ENCODE measurements around the gene SERPINB2.
A peak's percentile ranks its signal among the peaks of the same experiment; 100 is the strongest.
"Not testable (repeated sequence)": the region's sequence is repeated elsewhere in the genome, so short reads cannot be mapped to it uniquely, and the experiment has no call there.

SERPINB2 gene

GRCh38 chr18:63936932-63937393 lies 49.5 kb downstream of the SERPINB2 start:
- Histone ChIP-seq H3K4ac (ENCODE audit: low read length) (no peak overlapping the region), H3K14ac (ENCODE audit: low read length) (peak overlapping the region; percentile 12), H3K9ac (ENCODE audit: low read depth, low read length, poor library complexity) (no peak overlapping the region), H2AFZ (ENCODE audit: low read length) (peak overlapping the region; percentile 96), H2BK15ac (ENCODE audit: low read length) (peak overlapping the region; percentile 6), H3K4me3 (ENCODE audit: low read length in 2 of 2) (peak overlapping the region in 1 of 2 donors; percentile 77), H3K4me2 (ENCODE audit: insufficient read depth, low read length, poor library complexity, severe bottlenecking) (peak overlapping the region; percentile 94), H3K9me3 (replicated peaks in 1 of 2; ENCODE audit: control insufficient read depth in 2 of 2, insufficient read depth in 1 of 2, low read depth in 1 of 2, low read length in 2 of 2) (no peaks in the 10 kb centered on the region), H3K79me1 (ENCODE audit: low read depth, low read length) (no peaks in the 10 kb centered on the region), H4K8ac (ENCODE audit: low read depth, low read length) (no peak overlapping the region), H3K4me1 (ENCODE audit: control insufficient read depth in 2 of 2, insufficient read depth in 1 of 2, low read depth in 1 of 2, low read length in 2 of 2) (peaks cover 0 to 4% of the 10 kb centered on the region in 2 donors), H2BK5ac (ENCODE audit: low read length) (no peak overlapping the region), H3K27me3 (ENCODE audit: control insufficient read depth in 3 of 3, insufficient read depth in 3 of 3, low read depth in 1 of 3, low read length in 3 of 3) (peaks cover 0 to 17% (median 13%) of the 10 kb centered on the region in 3 experiments), H4K91ac (ENCODE audit: low read depth, low read length, poor library complexity) (no peak overlapping the region), H3K23ac (ENCODE audit: low read depth, low read length, poor library complexity) (peak overlapping the region; percentile 78), H3K18ac (ENCODE audit: low read length) (peak overlapping the region; percentile 89), H3K27ac (replicated peaks; ENCODE audit: low read length) (no peak overlapping the region), H2BK12ac (ENCODE audit: low read length) (no peak overlapping the region), H3K36me3 (replicated peaks in 1 of 2; ENCODE audit: control insufficient read depth in 2 of 2, insufficient read depth in 2 of 2, low read length in 2 of 2) (no peaks in the 10 kb centered on the region), H2AK5ac (ENCODE audit: low read depth, low read length) (no peak overlapping the region), H2BK120ac (ENCODE audit: low read depth, low read length) (no peak overlapping the region)
- WGBS, 2 donors (ENCODE audit: extremely low coverage in 2 of 2, insufficient read length in 2 of 2, insufficient replicate concordance in 1 of 2) = no CpG with 5 or more reads among the region's 19 CpGs
- no peak for DNase-seq (ENCODE audit: low spot score)

- Histone ChIP-seq H2AFZ (ENCODE audit: low read length) (no peak overlapping the region), H3K79me1 (ENCODE audit: low read depth, low read length) (no peaks in the 10 kb centered on the region), H2BK5ac (ENCODE audit: low read length) (no peak overlapping the region), H2BK15ac (ENCODE audit: low read length) (no peak overlapping the region), H2BK12ac (ENCODE audit: low read length) (no peak overlapping the region), H3K9ac (ENCODE audit: low read depth, low read length, poor library complexity) (no peak overlapping the region), H3K18ac (ENCODE audit: low read length) (no peak overlapping the region), H3K14ac (ENCODE audit: low read length) (no peak overlapping the region), H4K91ac (ENCODE audit: low read depth, low read length, poor library complexity) (no peak overlapping the region), H3K36me3 (replicated peaks in 1 of 2; ENCODE audit: control insufficient read depth in 2 of 2, insufficient read depth in 2 of 2, low read length in 2 of 2) (no peaks in the 10 kb centered on the region), H3K9me3 (replicated peaks in 1 of 2; ENCODE audit: control insufficient read depth in 2 of 2, insufficient read depth in 1 of 2, low read depth in 1 of 2, low read length in 2 of 2) (no peaks in the 10 kb centered on the region), H3K4me2 (ENCODE audit: insufficient read depth, low read length, poor library complexity, severe bottlenecking) (no peak overlapping the region), H3K27ac (replicated peaks; ENCODE audit: low read length) (no peak overlapping the region), H3K23ac (ENCODE audit: low read depth, low read length, poor library complexity) (no peak overlapping the region), H2AK5ac (ENCODE audit: low read depth, low read length) (no peak overlapping the region), H3K27me3 (ENCODE audit: control insufficient read depth in 3 of 3, insufficient read depth in 3 of 3, low read depth in 1 of 3, low read length in 3 of 3) (peaks cover 0 to 17% (median 10%) of the 10 kb centered on the region in 3 experiments), H2BK120ac (ENCODE audit: low read depth, low read length) (no peak overlapping the region), H3K4me1 (ENCODE audit: control insufficient read depth in 2 of 2, insufficient read depth in 1 of 2, low read depth in 1 of 2, low read length in 2 of 2) (peaks cover 0 to 4% of the 10 kb centered on the region in 2 donors), H3K4me3 (ENCODE audit: low read length in 2 of 2) (no peak overlapping the region), H4K8ac (ENCODE audit: low read depth, low read length) (no peak overlapping the region), H3K4ac (ENCODE audit: low read length) (no peak overlapping the region)
- DNase-seq (ENCODE audit: low spot score) = no peak
- no CpG with 5 or more reads among the region's 8 CpGs for WGBS, 2 donors (ENCODE audit: extremely low coverage in 2 of 2, insufficient read length in 2 of 2, insufficient replicate concordance in 1 of 2)
Measured at GRCh38 chr18:63940008-63940407, 52.5 kb downstream of the SERPINB2 start.

GRCh38 chr18:63940543-63941050 lies 53.1 kb downstream of the SERPINB2 start:
- H3K4me1 ChIP-seq (ENCODE audit: control insufficient read depth in 2 of 2, insufficient read depth in 1 of 2, low read depth in 1 of 2, low read length in 2 of 2); H3K4ac ChIP-seq (ENCODE audit: low read length); H3K27ac ChIP-seq (replicated peaks; ENCODE audit: low read length); H4K91ac ChIP-seq (ENCODE audit: low read depth, low read length, poor library complexity); H2AK5ac ChIP-seq (ENCODE audit: low read depth, low read length); H3K4me2 ChIP-seq (ENCODE audit: insufficient read depth, low read length, poor library complexity, severe bottlenecking); H2BK15ac ChIP-seq (ENCODE audit: low read length); H2BK12ac ChIP-seq (ENCODE audit: low read length); H3K9ac ChIP-seq (ENCODE audit: low read depth, low read length, poor library complexity); H3K9me3 ChIP-seq (replicated peaks in 1 of 2; ENCODE audit: control insufficient read depth in 2 of 2, insufficient read depth in 1 of 2, low read depth in 1 of 2, low read length in 2 of 2); H2AFZ ChIP-seq (ENCODE audit: low read length); DNase-seq (ENCODE audit: low spot score); H3K18ac ChIP-seq (ENCODE audit: low read length); H3K14ac ChIP-seq (ENCODE audit: low read length); H3K36me3 ChIP-seq (replicated peaks in 1 of 2; ENCODE audit: control insufficient read depth in 2 of 2, insufficient read depth in 2 of 2, low read length in 2 of 2); H2BK5ac ChIP-seq (ENCODE audit: low read length); H3K23ac ChIP-seq (ENCODE audit: low read depth, low read length, poor library complexity); H3K79me1 ChIP-seq (ENCODE audit: low read depth, low read length); H3K4me3 ChIP-seq (ENCODE audit: low read length in 2 of 2); H2BK120ac ChIP-seq (ENCODE audit: low read depth, low read length); H4K8ac ChIP-seq (ENCODE audit: low read depth, low read length): not testable (repeated sequence)
- WGBS, 2 donors (ENCODE audit: extremely low coverage in 2 of 2, insufficient read length in 2 of 2, insufficient replicate concordance in 1 of 2) = no CpG with 5 or more reads among the region's 17 CpGs
- H3K27me3 ChIP-seq (ENCODE audit: control insufficient read depth in 3 of 3, insufficient read depth in 3 of 3, low read depth in 1 of 3, low read length in 3 of 3) = peaks cover 0 to 17% (median 10%) of the 10 kb centered on the region in 3 experiments

GRCh38 chr18:63947051-63947790 lies 59.7 kb downstream of the SERPINB2 start:
- Histone ChIP-seq H3K27me3 (ENCODE audit: control insufficient read depth in 3 of 3, insufficient read depth in 3 of 3, low read depth in 1 of 3, low read length in 3 of 3) (peaks cover 0 to 31% (median 0%) of the 10 kb centered on the region in 3 experiments), H2AK5ac (ENCODE audit: low read depth, low read length) (no peak overlapping the region), H2BK5ac (ENCODE audit: low read length) (no peak overlapping the region), H4K8ac (ENCODE audit: low read depth, low read length) (no peak overlapping the region), H2BK12ac (ENCODE audit: low read length) (no peak overlapping the region), H2BK15ac (ENCODE audit: low read length) (no peak overlapping the region), H4K91ac (ENCODE audit: low read depth, low read length, poor library complexity) (no peak overlapping the region), H2AFZ (ENCODE audit: low read length) (no peak overlapping the region), H3K27ac (replicated peaks; ENCODE audit: low read length) (no peak overlapping the region), H3K18ac (ENCODE audit: low read length) (no peak overlapping the region), H3K4me2 (ENCODE audit: insufficient read depth, low read length, poor library complexity, severe bottlenecking) (no peak overlapping the region), H3K79me1 (ENCODE audit: low read depth, low read length) (no peaks in the 10 kb centered on the region), H3K14ac (ENCODE audit: low read length) (no peak overlapping the region), H2BK120ac (ENCODE audit: low read depth, low read length) (no peak overlapping the region), H3K4me1 (ENCODE audit: control insufficient read depth in 2 of 2, insufficient read depth in 1 of 2, low read depth in 1 of 2, low read length in 2 of 2) (peaks cover 0 to 3% of the 10 kb centered on the region in 2 donors), H3K9me3 (replicated peaks in 1 of 2; ENCODE audit: control insufficient read depth in 2 of 2, insufficient read depth in 1 of 2, low read depth in 1 of 2, low read length in 2 of 2) (no peaks in the 10 kb centered on the region), H3K23ac (ENCODE audit: low read depth, low read length, poor library complexity) (no peak overlapping the region), H3K4me3 (ENCODE audit: low read length in 2 of 2) (no peak overlapping the region), H3K36me3 (replicated peaks in 1 of 2; ENCODE audit: control insufficient read depth in 2 of 2, insufficient read depth in 2 of 2, low read length in 2 of 2) (no peaks in the 10 kb centered on the region), H3K9ac (ENCODE audit: low read depth, low read length, poor library complexity) (no peak overlapping the region), H3K4ac (ENCODE audit: low read length) (no peak overlapping the region)
- DNase-seq (ENCODE audit: low spot score) = no peak
- WGBS, 2 donors (ENCODE audit: extremely low coverage in 2 of 2, insufficient read length in 2 of 2, insufficient replicate concordance in 1 of 2) = no CpG with 5 or more reads among the region's 3 CpGs

Measured in neuronal stem cell (in vitro differentiated cells).